Lung (tissue), 12 donors: ENCODE data around the gene PLEKHG4B. TPM values are rescaled to one million over a fixed set of nuclear protein-coding genes. Genes with fewer than 3 reads are reported as not detected.

ENCODE experiments used
- ATAC-seq: fragments of 200-7000 bp; cut with Tn5 transposase; one replicate; pipeline ENCODE4 v1.9.1; 2020; ENCODE audit warnings: moderate number of reproducible peaks; ENCODE audit not compliant: insufficient read depth, low FRiP score
- DNase-seq, 3 donors: peaks; one replicate each; pipeline ENCODE4 v3.0.0-alpha.2; 2013 to 2017
- H3K27ac ChIP-seq, 2 donors: one replicate each; pipeline ENCODE4 v1.5.1; 2013; ENCODE audit warnings: mild to moderate bottlenecking in 2 of 2, moderate library complexity in 2 of 2, control low read depth in 1 of 2, inconsistent platforms in 1 of 2, low read depth in 1 of 2, low read length in 1 of 2
- H3K27me3 ChIP-seq, 3 donors: one replicate each; pipeline ENCODE4 v1.5.1; 2013; ENCODE audit warnings: low read length in 2 of 3; ENCODE audit not compliant: control insufficient read depth in 3 of 3, insufficient read depth in 3 of 3
- H3K36me3 ChIP-seq, 4 donors: one replicate each; pipeline ENCODE4 v1.5.1; 2013; ENCODE audit warnings: low read length in 4 of 4, mild to moderate bottlenecking in 1 of 4, moderate library complexity in 1 of 4; ENCODE audit not compliant: control insufficient read depth in 4 of 4, insufficient read depth in 4 of 4
- H3K4me1 ChIP-seq, 5 donors: one replicate each; pipeline ENCODE4 v1.5.1; 2013; ENCODE audit warnings: low read length in 5 of 5, mild to moderate bottlenecking in 2 of 5, moderate library complexity in 1 of 5; ENCODE audit not compliant: control insufficient read depth in 5 of 5, insufficient read depth in 5 of 5
- H3K4me3 ChIP-seq: one replicate; pipeline ENCODE4 v1.5.1; 2013; ENCODE audit warnings: mild to moderate bottlenecking, control low read depth, moderate library complexity
- H3K9ac ChIP-seq, 2 donors: one replicate each; pipeline ENCODE4 v1.5.1; 2013; ENCODE audit warnings: low read length in 2 of 2, control low read depth in 1 of 2; ENCODE audit not compliant: insufficient read depth in 1 of 2
- H3K9me3 ChIP-seq, 4 donors: one replicate each; pipeline ENCODE4 v1.5.1; 2013; ENCODE audit warnings: low read length in 3 of 4, mild to moderate bottlenecking in 1 of 4, moderate library complexity in 1 of 4; ENCODE audit not compliant: control insufficient read depth in 4 of 4, insufficient read depth in 3 of 4
- CTCF ChIP-seq: IDR thresholded peaks from 2 replicates; pipeline ENCODE4 v1.5.1; 2012; ENCODE audit warnings: mild to moderate bottlenecking; ENCODE audit errors: control extremely low read depth, extremely low read depth
- WGBS, 2 donors: extraction: QIAGEN DNeasy Blood & Tissue Kit; methylation state at CpG; one replicate each; pipeline ENCODE4 v1.1.7; 2013; 5-methylcytosine and 5-hydroxymethylcytosine counted together
- polyA plus RNA-seq, 2 donors: library from polyadenylated mRNA; stranded (reverse); fragments of 200-250 nt; gene quantifications; one replicate each; pipeline ENCODE4 v1.2.1, GENCODE V29; 2013
- total RNA-seq, 2 donors: library from RNA; depleted of rRNA in 1 of 2; stranded (reverse); fragments of >200 nt in 1 of 2; gene quantifications; one replicate each; pipeline ENCODE4 v1.2.1, GENCODE V29; 2014 to 2021
- donor health status: control.
- donor health status: control.
- donor health status: Bipolar disorder and iron deficiency.
- donor health status: healthy.
- donor health status: DM: yes; HTN: yes; CAD: no.

The PLEKHG4B gene
- total and polyA plus RNA-seq, 4 donors: 0.24 to 4.7 (median 3.0) TPM

DNA sequence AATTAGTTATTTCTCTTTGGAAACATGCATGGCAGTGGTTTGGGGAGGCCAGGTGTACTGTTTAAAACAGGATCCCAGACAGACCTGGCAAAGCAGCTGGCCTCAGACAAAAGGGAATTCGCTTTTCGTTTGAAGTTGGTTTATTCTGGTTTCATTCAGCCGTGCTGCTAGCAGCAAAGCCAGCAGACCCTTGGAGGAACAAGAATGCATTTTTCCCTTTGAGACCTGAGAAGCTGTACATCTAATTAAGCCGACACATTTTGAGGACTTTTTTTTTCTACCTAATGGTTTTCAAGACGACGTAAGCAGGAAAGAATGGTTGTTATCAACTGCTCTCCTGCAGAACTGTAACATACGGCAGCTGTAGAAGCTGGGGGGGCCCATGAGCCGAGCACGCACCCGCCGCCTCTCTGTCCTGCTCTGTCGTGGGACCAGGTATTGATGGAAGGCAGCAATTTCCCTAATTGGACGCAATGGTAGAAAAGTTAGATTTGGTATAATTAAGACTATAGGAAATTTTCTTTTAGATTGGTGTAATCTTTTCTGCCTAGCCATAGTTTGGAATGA is 13.6 kb downstream of the PLEKHG4B start:
- Histone ChIP-seq H3K9ac (no peak overlapping the region), H3K4me3 (no peak overlapping the region), H3K4me1 (no peaks in the 10 kb centered on the region), H3K27me3 (no peaks in the 10 kb centered on the region), H3K9me3 (peaks cover 0 to 2% (median 0%) of the 10 kb centered on the region in 4 donors), H3K36me3 (no peaks in the 10 kb centered on the region), H3K27ac (no peak overlapping the region)
- no peak for TF ChIP-seq CTCF
- 70 to 83% methylated on average over 13 of the region's 13 CpGs for WGBS, 2 donors
- DNase-seq (peak in 2 of 3 donors; percentile 31 to 69), ATAC-seq (no peak)

- WGBS, 2 donors: 85 to 86% methylated on average over 13 of the region's 13 CpGs
Measured at GRCh38 chr5:106587-106986, 14.6 kb downstream of the PLEKHG4B start.

DNA sequence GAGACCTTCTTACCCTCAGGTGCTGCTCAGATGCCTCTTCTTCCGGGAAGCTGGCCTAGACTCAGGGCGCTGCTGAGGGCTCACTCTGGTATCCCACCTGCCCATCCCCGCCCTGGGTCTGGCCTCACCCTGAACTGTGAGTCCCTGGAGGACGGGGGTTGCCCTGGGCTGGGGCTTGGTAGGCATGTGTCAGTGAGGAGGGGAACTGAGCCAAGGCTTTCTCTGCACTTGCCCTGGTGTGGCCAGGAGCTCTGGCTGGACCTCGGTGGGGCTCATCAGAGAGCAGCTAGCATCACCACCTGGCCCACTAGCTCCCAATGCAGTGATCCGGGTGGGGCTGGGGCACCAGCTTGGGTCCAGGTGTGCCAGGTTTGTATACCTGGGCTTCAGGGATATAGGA is 15.6 kb downstream of the PLEKHG4B start:
- H3K9ac ChIP-seq: no peak overlapping the region
- H3K4me1 ChIP-seq: no peaks in the 10 kb centered on the region
- no peaks in the 10 kb centered on the region for H3K27me3 ChIP-seq
- WGBS, 2 donors: 92 to 93% methylated on average over 6 of the region's 6 CpGs
- peaks cover 0 to 2% (median 0%) of the 10 kb centered on the region in 4 donors for H3K9me3 ChIP-seq
- no peak for DNase-seq
- ATAC-seq: no peak
- H3K4me3 ChIP-seq: no peak overlapping the region
- no peak for TF ChIP-seq CTCF
- no peak overlapping the region for H3K27ac ChIP-seq
- no peaks in the 10 kb centered on the region for H3K36me3 ChIP-seq

More at GRCh38 chr5:106587-106986, 14.6 kb downstream of the PLEKHG4B start:
- ATAC-seq (no peak), DNase-seq (no peak)
- H3K27me3 ChIP-seq: no peaks in the 10 kb centered on the region
- no peak overlapping the region for H3K9ac ChIP-seq
- no peak overlapping the region for H3K4me3 ChIP-seq
- no peak overlapping the region for H3K27ac ChIP-seq
- H3K9me3 ChIP-seq: peaks cover 0 to 2% (median 0%) of the 10 kb centered on the region in 4 donors
- no peaks in the 10 kb centered on the region for H3K36me3 ChIP-seq
- H3K4me1 ChIP-seq: no peaks in the 10 kb centered on the region
- TF ChIP-seq CTCF: no peak

DNA sequence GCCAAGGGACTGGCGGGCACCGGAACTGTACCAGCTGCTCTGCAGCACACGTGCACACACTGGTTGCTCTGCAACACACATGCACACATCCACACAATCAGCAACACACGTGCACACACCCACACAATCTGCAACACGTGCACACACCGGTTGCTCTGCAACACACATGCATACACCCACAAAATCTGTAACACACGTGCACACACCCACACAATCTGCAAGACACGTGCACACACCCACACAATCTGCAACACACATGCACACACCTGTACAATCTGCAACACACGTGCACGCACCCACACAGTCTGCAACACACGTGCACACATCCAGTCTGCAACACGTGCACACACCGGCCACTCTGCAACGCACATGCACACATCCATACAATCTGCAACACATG is 17.9 kb downstream of the PLEKHG4B start:
- no peak for TF ChIP-seq CTCF
- Histone ChIP-seq H3K9ac (no peak overlapping the region), H3K4me3 (no peak overlapping the region), H3K27ac (no peak overlapping the region), H3K36me3 (peaks cover 0 to 4% (median 0%) of the 10 kb centered on the region in 4 donors), H3K27me3 (no peaks in the 10 kb centered on the region), H3K9me3 (peaks cover 0 to 4% (median 0%) of the 10 kb centered on the region in 4 donors), H3K4me1 (no peaks in the 10 kb centered on the region)
- DNase-seq (no peak), ATAC-seq (no peak)
- whole genome bisulfite sequencing, 2 donors: 93 to 94% methylated on average over 14 of the region's 14 CpGs
